Ishikawa (cell line): ENCODE data around the gene SH3PXD2A.

Source experiments
- CEBPB ChIP-seq: IDR thresholded peaks from 2 replicates; pipeline ENCODE4 v1.6.1; 2012
- EP300 ChIP-seq: IDR thresholded peaks from 2 replicates; pipeline ENCODE4 v1.6.1; 2012; ENCODE audit warnings: borderline replicate concordance
- REST ChIP-seq: IDR thresholded peaks from 2 replicates; pipeline ENCODE4 v1.6.1; 2012; ENCODE audit warnings: low read depth, mild to moderate bottlenecking
- USF1 ChIP-seq: IDR thresholded peaks from 2 replicates; pipeline ENCODE4 v1.6.1; 2012

GRCh38 chr10:103790580-103790979, 64.8 kb downstream of the SH3PXD2A start:
- TF ChIP-seq CEBPB (no peak), REST (no peak), EP300 (no peak), USF1 (no peak)
